HL-60 (cell line): Measurements from ENCODE around the gene TSHZ1.

Experiments
- DNase-seq, 2 experiments: peaks; one replicate each; pipeline ENCODE4 v3.0.0-alpha.2; 2010 to 2020; ENCODE audit warnings: low read depth in 1 of 2, low spot score in 1 of 2
- H3K27ac ChIP-seq: fragments of 250-450 bp; sonication (Bioruptor Pico); replicated peaks from 2 replicates; pipeline ENCODE4 v1.5.1; 2020; ENCODE audit warnings: mild to moderate bottlenecking, moderate library complexity
- H3K27me3 ChIP-seq: fragments of 250-450 bp; sonication (Bioruptor Pico); 2 replicates; pipeline ENCODE4 v1.5.1; 2021; ENCODE audit warnings: mild to moderate bottlenecking, moderate library complexity; ENCODE audit not compliant: insufficient read depth, poor library complexity, severe bottlenecking
- H3K4me3 ChIP-seq: replicated peaks from 2 replicates; pipeline ENCODE4 v1.5.1; 2011; ENCODE audit warnings: mild to moderate bottlenecking, control low read depth, low read length; ENCODE audit not compliant: insufficient read depth
- GABPA ChIP-seq: IDR thresholded peaks from 2 replicates; pipeline ENCODE4 v1.6.1; 2012; ENCODE audit warnings: low read depth
- POLR2AphosphoS5 ChIP-seq: IDR thresholded peaks from 2 replicates; pipeline ENCODE4 v1.6.1; 2012; ENCODE audit warnings: low read depth
- SPI1 ChIP-seq: IDR thresholded peaks from 2 replicates; pipeline ENCODE4 v1.6.1; 2012; ENCODE audit warnings: low read depth, mild to moderate bottlenecking, borderline replicate concordance
- TF ChIP-seq, protein P1 (sequence below): IDR thresholded peaks from one replicate; pipeline ENCODE4 v1.5.1; 2011; ENCODE audit warnings: low read length, control low read depth, inconsistent platforms; ENCODE audit not compliant: insufficient read depth
- TF ChIP-seq, protein P2 (sequence below): IDR thresholded peaks from 2 replicates; pipeline ENCODE4 v1.6.1; 2012; ENCODE audit warnings: low read depth; ENCODE audit not compliant: insufficient replicate concordance

Gene TSHZ1

DNA sequence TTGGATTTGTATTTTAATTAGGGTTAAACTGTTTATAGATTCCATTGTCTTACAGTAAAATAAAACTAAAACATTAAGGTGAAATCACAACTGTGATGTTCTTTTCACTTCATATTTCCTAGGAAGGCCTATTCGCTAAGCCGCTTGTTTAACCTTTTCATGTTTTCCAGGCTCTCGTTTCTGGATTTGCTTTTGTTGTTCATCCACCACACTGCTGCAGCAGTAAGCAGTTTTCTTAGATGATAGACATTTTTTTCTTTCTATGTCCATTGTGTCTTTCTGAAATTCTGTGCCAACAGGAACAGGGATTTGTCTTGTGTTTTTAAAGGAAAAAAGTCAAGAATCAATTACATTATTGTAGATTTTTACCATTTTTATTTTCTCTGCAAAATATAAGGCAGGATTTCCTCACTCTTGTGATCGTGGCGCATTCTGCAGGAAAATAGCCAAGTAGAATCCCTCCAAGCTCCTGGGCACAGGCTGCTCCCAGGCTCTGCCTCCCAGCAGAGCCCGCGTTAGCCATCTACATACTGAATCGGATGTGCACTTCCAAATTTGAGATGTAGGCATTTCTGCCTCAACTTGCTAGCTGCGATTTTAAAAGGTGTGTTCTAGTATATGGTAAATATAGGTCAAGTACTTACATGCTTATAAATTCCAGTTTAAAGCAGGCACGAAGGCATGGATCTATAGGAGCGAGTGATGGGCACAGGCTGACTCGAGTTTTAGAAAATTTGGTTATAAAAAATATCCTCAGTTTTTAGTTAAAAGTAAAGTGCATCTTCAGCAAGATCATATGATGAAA lies 10.2 kb downstream of the TSHZ1 start:
- no peak overlapping the region for H3K4me3 ChIP-seq
- DNase-seq, result no peak

DNA sequence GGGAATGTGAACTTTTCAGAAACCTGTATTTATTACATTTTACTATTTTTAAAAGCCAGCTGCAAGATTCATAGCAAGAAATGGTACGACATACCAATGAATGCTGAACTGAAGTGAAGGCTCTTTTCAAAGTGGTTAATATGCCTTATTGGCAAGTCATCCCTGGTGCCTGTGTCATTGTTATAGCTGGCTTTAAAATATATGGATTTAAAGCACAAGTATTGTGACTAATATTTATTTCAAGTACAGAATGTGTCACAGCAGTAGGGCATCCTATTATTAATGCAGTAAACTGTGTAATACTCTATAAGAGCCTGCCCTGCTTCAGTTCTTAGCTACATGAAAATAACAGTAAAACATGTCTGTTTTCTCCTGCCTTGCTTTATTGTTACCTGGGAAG lies 10.8 kb downstream of the TSHZ1 start:
- DNase-seq, result no peak
- H3K27me3 ChIP-seq, result no peaks in the 10 kb centered on the region
- H3K4me3 ChIP-seq, result no peak overlapping the region
- H3K27ac ChIP-seq, result no peak overlapping the region
- TF ChIP-seq, protein P1, sequence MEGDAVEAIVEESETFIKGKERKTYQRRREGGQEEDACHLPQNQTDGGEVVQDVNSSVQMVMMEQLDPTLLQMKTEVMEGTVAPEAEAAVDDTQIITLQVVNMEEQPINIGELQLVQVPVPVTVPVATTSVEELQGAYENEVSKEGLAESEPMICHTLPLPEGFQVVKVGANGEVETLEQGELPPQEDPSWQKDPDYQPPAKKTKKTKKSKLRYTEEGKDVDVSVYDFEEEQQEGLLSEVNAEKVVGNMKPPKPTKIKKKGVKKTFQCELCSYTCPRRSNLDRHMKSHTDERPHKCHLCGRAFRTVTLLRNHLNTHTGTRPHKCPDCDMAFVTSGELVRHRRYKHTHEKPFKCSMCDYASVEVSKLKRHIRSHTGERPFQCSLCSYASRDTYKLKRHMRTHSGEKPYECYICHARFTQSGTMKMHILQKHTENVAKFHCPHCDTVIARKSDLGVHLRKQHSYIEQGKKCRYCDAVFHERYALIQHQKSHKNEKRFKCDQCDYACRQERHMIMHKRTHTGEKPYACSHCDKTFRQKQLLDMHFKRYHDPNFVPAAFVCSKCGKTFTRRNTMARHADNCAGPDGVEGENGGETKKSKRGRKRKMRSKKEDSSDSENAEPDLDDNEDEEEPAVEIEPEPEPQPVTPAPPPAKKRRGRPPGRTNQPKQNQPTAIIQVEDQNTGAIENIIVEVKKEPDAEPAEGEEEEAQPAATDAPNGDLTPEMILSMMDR, result no peak
- TF ChIP-seq POLR2AphosphoS5 (no peak), GABPA (no peak), SPI1 (no peak)
- TF ChIP-seq, protein P2, sequence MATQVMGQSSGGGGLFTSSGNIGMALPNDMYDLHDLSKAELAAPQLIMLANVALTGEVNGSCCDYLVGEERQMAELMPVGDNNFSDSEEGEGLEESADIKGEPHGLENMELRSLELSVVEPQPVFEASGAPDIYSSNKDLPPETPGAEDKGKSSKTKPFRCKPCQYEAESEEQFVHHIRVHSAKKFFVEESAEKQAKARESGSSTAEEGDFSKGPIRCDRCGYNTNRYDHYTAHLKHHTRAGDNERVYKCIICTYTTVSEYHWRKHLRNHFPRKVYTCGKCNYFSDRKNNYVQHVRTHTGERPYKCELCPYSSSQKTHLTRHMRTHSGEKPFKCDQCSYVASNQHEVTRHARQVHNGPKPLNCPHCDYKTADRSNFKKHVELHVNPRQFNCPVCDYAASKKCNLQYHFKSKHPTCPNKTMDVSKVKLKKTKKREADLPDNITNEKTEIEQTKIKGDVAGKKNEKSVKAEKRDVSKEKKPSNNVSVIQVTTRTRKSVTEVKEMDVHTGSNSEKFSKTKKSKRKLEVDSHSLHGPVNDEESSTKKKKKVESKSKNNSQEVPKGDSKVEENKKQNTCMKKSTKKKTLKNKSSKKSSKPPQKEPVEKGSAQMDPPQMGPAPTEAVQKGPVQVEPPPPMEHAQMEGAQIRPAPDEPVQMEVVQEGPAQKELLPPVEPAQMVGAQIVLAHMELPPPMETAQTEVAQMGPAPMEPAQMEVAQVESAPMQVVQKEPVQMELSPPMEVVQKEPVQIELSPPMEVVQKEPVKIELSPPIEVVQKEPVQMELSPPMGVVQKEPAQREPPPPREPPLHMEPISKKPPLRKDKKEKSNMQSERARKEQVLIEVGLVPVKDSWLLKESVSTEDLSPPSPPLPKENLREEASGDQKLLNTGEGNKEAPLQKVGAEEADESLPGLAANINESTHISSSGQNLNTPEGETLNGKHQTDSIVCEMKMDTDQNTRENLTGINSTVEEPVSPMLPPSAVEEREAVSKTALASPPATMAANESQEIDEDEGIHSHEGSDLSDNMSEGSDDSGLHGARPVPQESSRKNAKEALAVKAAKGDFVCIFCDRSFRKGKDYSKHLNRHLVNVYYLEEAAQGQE, result no peak

More for the DNA sequence above, 10.2 kb downstream of the TSHZ1 start:
- Histone ChIP-seq H3K27me3 (no peaks in the 10 kb centered on the region), H3K27ac (no peak overlapping the region)
- TF ChIP-seq SPI1, result no peak
- TF ChIP-seq, protein P1, result no peak
- TF ChIP-seq POLR2AphosphoS5, result no peak
- TF ChIP-seq GABPA, result no peak
- TF ChIP-seq, protein P2, result no peak

GRCh38 chr18:75221897-75222296 lies 11.3 kb downstream of the TSHZ1 start:
- Histone ChIP-seq H3K4me3 (no peak overlapping the region), H3K27me3 (no peaks in the 10 kb centered on the region), H3K27ac (no peak overlapping the region)
- DNase-seq, result no peak
- no peak for TF ChIP-seq SPI1
- no peak for TF ChIP-seq POLR2AphosphoS5
- TF ChIP-seq, protein P2, result no peak
- TF ChIP-seq, protein P1, result no peak
- no peak for TF ChIP-seq GABPA
